Skeletal muscle cell (primary cell): ENCODE measurements around the gene LCN12.

ENCODE experiments used
- DNase-seq: peaks from one replicate; pipeline ENCODE4 v3.0.0-alpha.2; 2010; ENCODE audit warnings: low read depth
- H3K4me3 ChIP-seq: 2 replicates; pipeline ENCODE4 v1.5.1; 2011; ENCODE audit warnings: low read depth, mild to moderate bottlenecking, control low read depth, low read length, moderate library complexity

The LCN12 gene

GRCh38 chr9:136951541-136952320 lies at the start of gene LCN12:
Gene LCN12 (plus strand): TSS chr9:136952273. CDS start chr9:136952328, 55 bp downstream.
- H3K4me3 ChIP-seq, result no peak within 1 kb of the TSS
- no peak for DNase-seq

- DNase-seq, result no peak
- H3K4me3 ChIP-seq, result no peak overlapping the region
Observed at GRCh38 chr9:136903041-136903554, 49.0 kb upstream of the LCN12 start.

GRCh38 chr9:136906266-136906665 lies 45.8 kb upstream of the LCN12 start:
- no peak overlapping the region for H3K4me3 ChIP-seq
- no peak for DNase-seq

- DNase-seq, result no peak
- no peak overlapping the region for H3K4me3 ChIP-seq
Observed at GRCh38 chr9:136907011-136907914, 44.8 kb upstream of the LCN12 start.

GRCh38 chr9:136910197-136910900 lies 41.7 kb upstream of the LCN12 start:
- H3K4me3 ChIP-seq, result no peak overlapping the region
- DNase-seq, result no peak

- DNase-seq, result no peak
- no peak overlapping the region for H3K4me3 ChIP-seq
Observed at GRCh38 chr9:136910901-136911245, 41.2 kb upstream of the LCN12 start.

GRCh38 chr9:136913701-136914438 lies 38.2 kb upstream of the LCN12 start:
- DNase-seq, result no peak
- H3K4me3 ChIP-seq, result no peak overlapping the region

- no peak for DNase-seq
- H3K4me3 ChIP-seq, result no peak overlapping the region
Observed at GRCh38 chr9:136915632-136916329, 36.3 kb upstream of the LCN12 start.

- no peak overlapping the region for H3K4me3 ChIP-seq
- DNase-seq, result no peak
Observed at GRCh38 chr9:136916330-136917184, 35.5 kb upstream of the LCN12 start.

GRCh38 chr9:136917902-136918301 lies 34.2 kb upstream of the LCN12 start:
- no peak overlapping the region for H3K4me3 ChIP-seq
- DNase-seq, result no peak

GRCh38 chr9:136920069-136920468 lies 32.0 kb upstream of the LCN12 start:
- DNase-seq, result no peak
- no peak overlapping the region for H3K4me3 ChIP-seq

- no peak overlapping the region for H3K4me3 ChIP-seq
- no peak for DNase-seq
Observed at GRCh38 chr9:136920734-136921231, 31.3 kb upstream of the LCN12 start.

GRCh38 chr9:136921307-136921706 lies 30.8 kb upstream of the LCN12 start:
- DNase-seq, result no peak
- no peak overlapping the region for H3K4me3 ChIP-seq

GRCh38 chr9:136921718-136922117 lies 30.4 kb upstream of the LCN12 start:
- no peak for DNase-seq
- no peak overlapping the region for H3K4me3 ChIP-seq

GRCh38 chr9:136922540-136922939 lies 29.5 kb upstream of the LCN12 start:
- H3K4me3 ChIP-seq, result no peak overlapping the region
- DNase-seq, result no peak

GRCh38 chr9:136923881-136924280 lies 28.2 kb upstream of the LCN12 start:
- no peak overlapping the region for H3K4me3 ChIP-seq

GRCh38 chr9:136925414-136926153 lies 26.5 kb upstream of the LCN12 start:
- no peak for DNase-seq
- H3K4me3 ChIP-seq, result no peak overlapping the region

More at GRCh38 chr9:136923881-136924280, 28.2 kb upstream of the LCN12 start:
- no peak for DNase-seq
